ENCODE results near the gene SLC25A43. TPM values are rescaled to one million over a fixed set of nuclear protein-coding genes. Genes with fewer than 3 reads are reported as not detected.

SLC25A43 gene
- total RNA-seq = 25.7 and 28.0 TPM in 2 replicates

GRCh38 chrX:119398974-119399771 lies at the start of gene SLC25A43:
Gene SLC25A43 (plus strand): TSS chrX:119399336. CDS start chrX:119399404, 68 bp downstream.

GRCh38 chrX:119467842-119468550 lies 68.9 kb downstream of the SLC25A43 start, which contains the start of gene SLC25A5:
Gene SLC25A5 (plus strand): TSS chrX:119468444. CDS start chrX:119468516, 72 bp downstream.

Other genes starting within 250 kb of the SLC25A43 start
- gene PGRMC1, start 163.1 kb upstream of the SLC25A43 start, total RNA-seq = 215 and 326 TPM in 2 replicates
- 181 and 321 TPM in 2 replicates for gene SLC25A5, start 69.1 kb downstream of the SLC25A43 start, total RNA-seq
- 37.4 and 45.0 TPM in 2 replicates for gene STEEP1, start 166.1 kb downstream of the SLC25A43 start, total RNA-seq
- 27.4 and 28.0 TPM in 2 replicates for gene UBE2A, start 175.2 kb downstream of the SLC25A43 start, total RNA-seq
- 4.2 and 4.8 TPM in 2 replicates for gene NKRF, start 207.1 kb downstream of the SLC25A43 start, total RNA-seq